ENCODE data around the gene EXT2.

- no peak for TF ChIP-seq EZH2 (IDR thresholded peaks at IDR 0.05; ENCODE audit: borderline replicate concordance)
- no peak for TF ChIP-seq EZH2phosphoT487 (IDR thresholded peaks at IDR 0.05; ENCODE audit: low read depth, severe bottlenecking, unreplicated experiment)
- TF ChIP-seq CTCF (IDR thresholded peaks at IDR 0.05; ENCODE audit: poor library complexity), result no peak
These were observed 116.7 kb downstream of the EXT2 start for GRCh38 chr11:44212128-44212527.

All from hepatocyte (in vitro differentiated cells).